ENCODE measurements around the gene MEIOC. TPM values are rescaled to one million over a fixed set of nuclear protein-coding genes. Genes with fewer than 3 reads are reported as not detected.

MEIOC gene
- total and polyA plus RNA-seq, 2 of the 8 experiments (the other 6 are each of a cell fraction or from before 2014, with no cell fraction given), result 4.2 to 4.8 TPM

- H3K4ac ChIP-seq (replicated peaks; ENCODE audit: insufficient read length, low read depth, low read length), result no peak overlapping the region
- TF ChIP-seq SP1 (IDR thresholded peaks at IDR 0.05; ENCODE audit: low read depth, low read length) (no peak), CHD1 (IDR thresholded peaks at IDR 0.05; ENCODE audit: low read depth, low read length) (no peak), ZNF274 (IDR thresholded peaks at IDR 0.05; ENCODE audit: borderline replicate concordance, extremely low read depth, low read length) (no peak), KDM1A (IDR thresholded peaks at IDR 0.05; ENCODE audit: borderline replicate concordance, low read length) (no peak), YY1 (IDR thresholded peaks at IDR 0.05; ENCODE audit: low read depth, low read length) (no peak)
Observed at GRCh38 chr17:44688200-44688599, 31.9 kb downstream of the MEIOC start.

More at GRCh38 chr17:44688200-44688599, 31.9 kb downstream of the MEIOC start:
- H4K5ac ChIP-seq (ENCODE audit: insufficient read length, low read depth, low read length), result no peak overlapping the region
- H2BK20ac ChIP-seq (ENCODE audit: low read length), result no peak overlapping the region
- H2BK120ac ChIP-seq (replicated peaks; ENCODE audit: low read depth, low read length), result no peak overlapping the region
- H3K23me2 ChIP-seq (ENCODE audit: low read depth, low read length), result peaks cover 8% of the 10 kb centered on the region
- ChIA-PET CTCF (ENCODE audit: partially characterized antibody) (interaction anchor here (0.8 to 2.7 kb wide), 4 partner anchors 14 to 121 kb away, joined by 4 to 13 read pairs (median 4); no protein-coding TSS in a partner anchor), POLR2A (ENCODE audit: partially characterized antibody) (interaction anchor here (0.6 to 2.0 kb wide), 12 partner anchors 10 to 185 kb away, joined by 3 to 11 read pairs (median 4); partner anchors contain the start of genes GPATCH8 and MEIOC)
- DNase-seq (ENCODE audit: low read depth in 1 of 2, low spot score in 2 of 2) (no peak), FAIRE-seq (no peak)
- peaks cover 0 to 21% of the 10 kb centered on the region in 2 experiments; a peak in 2 of 4 replicates for H3K79me2 ChIP-seq (ENCODE audit: control insufficient read depth in 1 of 2, insufficient read depth in 2 of 2, low read length in 2 of 2)
- H2AFZ ChIP-seq (ENCODE audit: low read length), result no peak overlapping the region
- H2BK5ac ChIP-seq (ENCODE audit: low read depth, low read length), result no peak overlapping the region
- no peaks in the 10 kb centered on the region for H3K79me1 ChIP-seq (ENCODE audit: low read depth, low read length)
- no peak overlapping the region for H2BK15ac ChIP-seq (ENCODE audit: low read length)
- no peak overlapping the region for H4K91ac ChIP-seq (replicated peaks; ENCODE audit: insufficient read length, low read length)
- H3K23ac ChIP-seq (ENCODE audit: insufficient read length), result no peak overlapping the region
- no peaks in the 10 kb centered on the region; a peak in 1 of 7 replicates for H3K4me1 ChIP-seq (replicated peaks in 1 of 4; ENCODE audit: control insufficient read depth in 3 of 4, insufficient read depth in 4 of 4, low read length in 3 of 4)
- no peak overlapping the region for H3K18ac ChIP-seq (ENCODE audit: extremely low read depth, low read length)
- no peaks in the 10 kb centered on the region for H3K27me3 ChIP-seq (replicated peaks in 1 of 4; ENCODE audit: control insufficient read depth in 3 of 4, extremely low read depth in 1 of 4, insufficient read depth in 3 of 4, low read length in 3 of 4)
- H3K4me2 ChIP-seq (ENCODE audit: insufficient read depth in 1 of 2, low read depth in 2 of 2, low read length in 2 of 2), result peak overlapping the region; percentile 84 to 95; a peak in 2 of 4 replicates
- H2BK12ac ChIP-seq (ENCODE audit: low read depth, low read length), result no peak overlapping the region
- no peak overlapping the region for H3K56ac ChIP-seq (replicated peaks; ENCODE audit: insufficient read length, low read depth, low read length)
- H4K8ac ChIP-seq (ENCODE audit: extremely low read depth, insufficient read depth, low read length), result no peak overlapping the region
- no peak overlapping the region for H2AK5ac ChIP-seq (ENCODE audit: low read depth, low read length)
- H3K9ac ChIP-seq (replicated peaks in 1 of 4; ENCODE audit: extremely low read depth in 1 of 4, low read depth in 3 of 4, low read length in 3 of 4), result no peak overlapping the region
- no peak overlapping the region for H3K14ac ChIP-seq (ENCODE audit: insufficient read length)
- H3K9me3 ChIP-seq (ENCODE audit: insufficient read depth in 2 of 2, low read depth in 1 of 2, low read length in 1 of 2), result no peaks in the 10 kb centered on the region
- H3K36me3 ChIP-seq (ENCODE audit: control insufficient read depth in 2 of 4, insufficient read depth in 4 of 4, low read length in 3 of 4), result peaks cover 0 to 5% (median 4%) of the 10 kb centered on the region in 4 experiments; a peak in 4 of 8 replicates
- H3K27ac ChIP-seq (ENCODE audit: low read depth, low read length), result no peak overlapping the region
- no peaks in the 10 kb centered on the region for H4K20me1 ChIP-seq (replicated peaks in 1 of 2; ENCODE audit: control insufficient read depth in 1 of 2, insufficient read depth in 2 of 2, low read length in 2 of 2)
- peak overlapping the region in 1 of 4 experiments; percentile 97; a peak in 2 of 8 replicates for H3K4me3 ChIP-seq (ENCODE audit: extremely low read depth in 1 of 4, insufficient read depth in 2 of 4, low read depth in 3 of 4, low read length in 4 of 4)
- WGBS, 2 experiments (ENCODE audit: extremely low coverage in 1 of 2, insufficient coverage in 1 of 2, insufficient read length in 1 of 2, insufficient replicate concordance in 2 of 2, low coverage in 1 of 2, low lambda C conversion rate in 2 of 2, missing lambda C conversion rate in 1 of 2), result 100% methylated on average over 2 of the region's 2 CpGs; no CpG with 5 or more reads in 1 of the 2 experiments

Measured in H1 (cell line).